ENCODE measurements around the gene JPH3. TPM values are rescaled to one million over a fixed set of nuclear protein-coding genes. Genes with fewer than 3 reads are reported as not detected.

Gene JPH3
- polyA plus RNA-seq, 1 donor from 2014 or later: 22.2 TPM

DNA sequence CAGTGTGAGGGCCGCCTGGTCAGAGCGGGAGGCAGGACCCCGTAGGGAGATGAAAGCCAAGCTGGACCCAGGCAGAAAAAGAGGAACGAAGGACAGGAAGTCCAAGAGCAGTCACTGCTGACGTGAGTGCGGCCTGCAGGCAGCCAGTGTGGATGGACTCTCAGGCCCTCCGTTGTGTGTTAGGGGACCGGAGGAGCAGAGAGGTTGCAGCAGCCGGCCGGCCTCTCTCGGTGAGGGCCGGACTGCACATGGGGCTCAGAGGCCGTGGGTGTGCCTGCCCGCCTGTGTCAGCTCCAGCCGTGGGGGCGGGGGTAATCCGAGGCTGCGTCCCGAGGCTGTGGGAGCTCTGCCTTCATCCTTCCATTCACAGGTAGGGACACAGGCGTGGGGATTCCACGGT, 67.4 kb downstream of the JPH3 start:
- no peak overlapping the region for H3K9ac ChIP-seq (ENCODE audit: low read length)
- H3K36me3 ChIP-seq (ENCODE audit: insufficient read depth, low read length): no peaks in the 10 kb centered on the region
- TF ChIP-seq EZH2 (IDR thresholded peaks at IDR 0.05; ENCODE audit: borderline replicate concordance, insufficient read depth, low read length, poor library complexity, severe bottlenecking) (no peak), POLR2AphosphoS5 (IDR thresholded peaks at IDR 0.05) (no peak), SMC3 (conservative IDR thresholded peaks at IDR 0.05; ENCODE audit: poor library complexity) (no peak), EP300 (conservative IDR thresholded peaks at IDR 0.05; ENCODE audit: poor library complexity, severe bottlenecking) (no peak), RAD21 (conservative IDR thresholded peaks at IDR 0.05) (no peak), TAF1 (IDR thresholded peaks at IDR 0.05; ENCODE audit: low read depth) (no peak), MXI1 (conservative IDR thresholded peaks at IDR 0.05; ENCODE audit: poor library complexity, severe bottlenecking) (no peak)
- TF ChIP-seq, protein P1, sequence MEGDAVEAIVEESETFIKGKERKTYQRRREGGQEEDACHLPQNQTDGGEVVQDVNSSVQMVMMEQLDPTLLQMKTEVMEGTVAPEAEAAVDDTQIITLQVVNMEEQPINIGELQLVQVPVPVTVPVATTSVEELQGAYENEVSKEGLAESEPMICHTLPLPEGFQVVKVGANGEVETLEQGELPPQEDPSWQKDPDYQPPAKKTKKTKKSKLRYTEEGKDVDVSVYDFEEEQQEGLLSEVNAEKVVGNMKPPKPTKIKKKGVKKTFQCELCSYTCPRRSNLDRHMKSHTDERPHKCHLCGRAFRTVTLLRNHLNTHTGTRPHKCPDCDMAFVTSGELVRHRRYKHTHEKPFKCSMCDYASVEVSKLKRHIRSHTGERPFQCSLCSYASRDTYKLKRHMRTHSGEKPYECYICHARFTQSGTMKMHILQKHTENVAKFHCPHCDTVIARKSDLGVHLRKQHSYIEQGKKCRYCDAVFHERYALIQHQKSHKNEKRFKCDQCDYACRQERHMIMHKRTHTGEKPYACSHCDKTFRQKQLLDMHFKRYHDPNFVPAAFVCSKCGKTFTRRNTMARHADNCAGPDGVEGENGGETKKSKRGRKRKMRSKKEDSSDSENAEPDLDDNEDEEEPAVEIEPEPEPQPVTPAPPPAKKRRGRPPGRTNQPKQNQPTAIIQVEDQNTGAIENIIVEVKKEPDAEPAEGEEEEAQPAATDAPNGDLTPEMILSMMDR (IDR thresholded peaks at IDR 0.05; ENCODE audit: poor library complexity, severe bottlenecking): no peak
- TF ChIP-seq, protein P2, sequence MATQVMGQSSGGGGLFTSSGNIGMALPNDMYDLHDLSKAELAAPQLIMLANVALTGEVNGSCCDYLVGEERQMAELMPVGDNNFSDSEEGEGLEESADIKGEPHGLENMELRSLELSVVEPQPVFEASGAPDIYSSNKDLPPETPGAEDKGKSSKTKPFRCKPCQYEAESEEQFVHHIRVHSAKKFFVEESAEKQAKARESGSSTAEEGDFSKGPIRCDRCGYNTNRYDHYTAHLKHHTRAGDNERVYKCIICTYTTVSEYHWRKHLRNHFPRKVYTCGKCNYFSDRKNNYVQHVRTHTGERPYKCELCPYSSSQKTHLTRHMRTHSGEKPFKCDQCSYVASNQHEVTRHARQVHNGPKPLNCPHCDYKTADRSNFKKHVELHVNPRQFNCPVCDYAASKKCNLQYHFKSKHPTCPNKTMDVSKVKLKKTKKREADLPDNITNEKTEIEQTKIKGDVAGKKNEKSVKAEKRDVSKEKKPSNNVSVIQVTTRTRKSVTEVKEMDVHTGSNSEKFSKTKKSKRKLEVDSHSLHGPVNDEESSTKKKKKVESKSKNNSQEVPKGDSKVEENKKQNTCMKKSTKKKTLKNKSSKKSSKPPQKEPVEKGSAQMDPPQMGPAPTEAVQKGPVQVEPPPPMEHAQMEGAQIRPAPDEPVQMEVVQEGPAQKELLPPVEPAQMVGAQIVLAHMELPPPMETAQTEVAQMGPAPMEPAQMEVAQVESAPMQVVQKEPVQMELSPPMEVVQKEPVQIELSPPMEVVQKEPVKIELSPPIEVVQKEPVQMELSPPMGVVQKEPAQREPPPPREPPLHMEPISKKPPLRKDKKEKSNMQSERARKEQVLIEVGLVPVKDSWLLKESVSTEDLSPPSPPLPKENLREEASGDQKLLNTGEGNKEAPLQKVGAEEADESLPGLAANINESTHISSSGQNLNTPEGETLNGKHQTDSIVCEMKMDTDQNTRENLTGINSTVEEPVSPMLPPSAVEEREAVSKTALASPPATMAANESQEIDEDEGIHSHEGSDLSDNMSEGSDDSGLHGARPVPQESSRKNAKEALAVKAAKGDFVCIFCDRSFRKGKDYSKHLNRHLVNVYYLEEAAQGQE (IDR thresholded peaks at IDR 0.05; ENCODE audit: borderline replicate concordance): no peak
- H3F3A ChIP-seq (ENCODE audit: insufficient read depth, low read length, poor library complexity, severe bottlenecking): no peaks in the 10 kb centered on the region
- no peaks in the 10 kb centered on the region for H4K20me1 ChIP-seq (ENCODE audit: insufficient read depth)
- no peaks in the 10 kb centered on the region for H3K9me3 ChIP-seq (ENCODE audit: low read length)
- H3K4me3 ChIP-seq (ENCODE audit: low read length): no peak overlapping the region
- H3K4me2 ChIP-seq (ENCODE audit: low read length): no peak overlapping the region
- H2AFZ ChIP-seq (ENCODE audit: low read depth, low read length): no peak overlapping the region
- H3K27ac ChIP-seq (ENCODE audit: low read length): no peak overlapping the region
- H3K9me2 ChIP-seq (ENCODE audit: insufficient read depth, low read length): no peaks in the 10 kb centered on the region
- H3K79me2 ChIP-seq (replicated peaks; ENCODE audit: insufficient read depth, low read length): no peaks in the 10 kb centered on the region
- no peaks in the 10 kb centered on the region for H3K27me3 ChIP-seq (ENCODE audit: insufficient read depth, low read depth, low read length)

DNA sequence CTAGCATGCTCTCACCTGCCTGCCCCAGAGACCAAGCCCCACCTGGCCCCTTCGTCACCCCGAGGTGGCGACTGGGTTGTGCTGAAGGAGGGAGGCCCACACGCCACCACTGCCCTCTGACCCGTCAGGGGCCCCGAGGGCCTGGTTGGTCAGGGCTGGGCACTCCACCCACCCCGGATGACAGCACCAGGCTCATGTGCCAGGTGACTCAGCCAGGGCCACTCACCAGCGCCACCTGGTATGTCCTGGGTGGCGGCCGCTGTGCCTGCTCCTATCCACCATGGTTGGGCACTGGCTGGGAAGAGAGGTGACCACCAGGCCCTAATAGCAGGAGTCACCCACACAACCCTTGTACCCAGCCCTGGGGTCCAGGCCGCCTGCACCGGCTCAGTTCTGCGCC, 68.9 kb downstream of the JPH3 start:
- H3K9me3 ChIP-seq (ENCODE audit: low read length): no peaks in the 10 kb centered on the region
- H3K36me3 ChIP-seq (ENCODE audit: insufficient read depth, low read length): no peaks in the 10 kb centered on the region
- H3K4me3 ChIP-seq (ENCODE audit: low read length): no peak overlapping the region
- H3K27ac ChIP-seq (ENCODE audit: low read length): no peak overlapping the region
- no peak overlapping the region for H3K9ac ChIP-seq (ENCODE audit: low read length)
- H3K27me3 ChIP-seq (ENCODE audit: insufficient read depth, low read depth, low read length): no peaks in the 10 kb centered on the region
- H3K4me2 ChIP-seq (ENCODE audit: low read length): no peak overlapping the region
- no peaks in the 10 kb centered on the region for H3K79me2 ChIP-seq (replicated peaks; ENCODE audit: insufficient read depth, low read length)
- TF ChIP-seq RAD21 (conservative IDR thresholded peaks at IDR 0.05): no peak
- TF ChIP-seq POLR2AphosphoS5 (IDR thresholded peaks at IDR 0.05): no peak
- TF ChIP-seq, protein P2 (IDR thresholded peaks at IDR 0.05; ENCODE audit: borderline replicate concordance): no peak
- TF ChIP-seq EZH2 (IDR thresholded peaks at IDR 0.05; ENCODE audit: borderline replicate concordance, insufficient read depth, low read length, poor library complexity, severe bottlenecking): no peak
- no peak for TF ChIP-seq EP300 (conservative IDR thresholded peaks at IDR 0.05; ENCODE audit: poor library complexity, severe bottlenecking)
- TF ChIP-seq, protein P1 (IDR thresholded peaks at IDR 0.05; ENCODE audit: poor library complexity, severe bottlenecking): no peak
- no peak for TF ChIP-seq MXI1 (conservative IDR thresholded peaks at IDR 0.05; ENCODE audit: poor library complexity, severe bottlenecking)
- no peak for TF ChIP-seq TAF1 (IDR thresholded peaks at IDR 0.05; ENCODE audit: low read depth)
- TF ChIP-seq SMC3 (conservative IDR thresholded peaks at IDR 0.05; ENCODE audit: poor library complexity): no peak
- H3K9me2 ChIP-seq (ENCODE audit: insufficient read depth, low read length): no peaks in the 10 kb centered on the region
- H4K20me1 ChIP-seq (ENCODE audit: insufficient read depth): no peaks in the 10 kb centered on the region
- H2AFZ ChIP-seq (ENCODE audit: low read depth, low read length): no peak overlapping the region
- no peaks in the 10 kb centered on the region for H3F3A ChIP-seq (ENCODE audit: insufficient read depth, low read length, poor library complexity, severe bottlenecking)
